ENCODE data around the gene CRTC2. TPM values are rescaled to one million over a fixed set of nuclear protein-coding genes. Genes with fewer than 3 reads are reported as not detected.

CRTC2 gene
- total RNA-seq, 2 donors from 2014 or later: 35.5 to 40.9 TPM

GRCh38 chr1:153991151-153991630 lies 32.8 kb upstream of the CRTC2 start:
- Histone ChIP-seq H3K27me3 (ENCODE audit: control insufficient read depth, insufficient read depth, low read length, poor library complexity, severe bottlenecking) (no peaks in the 10 kb centered on the region), H3K9me3 (ENCODE audit: control insufficient read depth, low read length) (no peaks in the 10 kb centered on the region), H3K36me3 (ENCODE audit: control insufficient read depth, insufficient read depth, low read length) (peaks cover 45% of the 10 kb centered on the region), H3K9ac (ENCODE audit: extremely low read depth, low read length, poor library complexity, severe bottlenecking) (peak overlapping the region; percentile 94), H3K4me3 (ENCODE audit: low read length) (peak overlapping the region; percentile 99), H3K4me1 (ENCODE audit: control insufficient read depth, insufficient read depth, low read length) (no peaks in the 10 kb centered on the region), H3K27ac (ENCODE audit: low read depth, low read length) (no peak overlapping the region)
- Mint-ChIP-seq H3K4me3 (peak overlapping the region; percentile 95), H3K27me3 (ENCODE audit: insufficient read depth) (no peaks in the 10 kb centered on the region), H3K36me3 (ENCODE audit: low read depth) (peaks cover 44% of the 10 kb centered on the region), H3K9me3 (peaks cover 4% of the 10 kb centered on the region), H3K4me1 (peaks cover 15% of the 10 kb centered on the region), H3K27ac (peak overlapping the region; percentile 99)
- 18 to 29% methylated on average over 3 to 7 of the region's 9 CpGs for WGBS, 2 experiments (ENCODE audit: insufficient coverage in 1 of 2, insufficient read length in 1 of 2)
- no peak for DNase-seq
- TF ChIP-seq CTCF (conservative IDR thresholded peaks at IDR 0.05): no peak

GRCh38 chr1:153990468-153991150 lies 32.2 kb upstream of the CRTC2 start, which contains the start of gene RPS27:
Gene RPS27, plus strand, starts transcription at chr1:153990762. Its CDS starts 35 bp downstream, at chr1:153990797.
- H3K4me1 Mint-ChIP-seq: peaks cover 15% of the 10 kb centered on the region
- peak; percentile 96 for DNase-seq
- no peak for TF ChIP-seq CTCF (conservative IDR thresholded peaks at IDR 0.05)
- peaks cover 40% of the 10 kb centered on the region for H3K36me3 Mint-ChIP-seq (ENCODE audit: low read depth)
- Histone ChIP-seq H3K27ac (ENCODE audit: low read depth, low read length) (peak within 1 kb of the TSS; percentile 70), H3K4me1 (ENCODE audit: control insufficient read depth, insufficient read depth, low read length) (no peaks in the 10 kb centered on the region), H3K27me3 (ENCODE audit: control insufficient read depth, insufficient read depth, low read length, poor library complexity, severe bottlenecking) (no peaks in the 10 kb centered on the region), H3K9ac (ENCODE audit: extremely low read depth, low read length, poor library complexity, severe bottlenecking) (peak within 1 kb of the TSS; percentile 94), H3K4me3 (ENCODE audit: low read length) (peak within 1 kb of the TSS; percentile 99), H3K36me3 (ENCODE audit: control insufficient read depth, insufficient read depth, low read length) (peaks cover 44% of the 10 kb centered on the region), H3K9me3 (ENCODE audit: control insufficient read depth, low read length) (no peaks in the 10 kb centered on the region)
- H3K27me3 Mint-ChIP-seq (ENCODE audit: insufficient read depth): no peaks in the 10 kb centered on the region
- H3K4me3 Mint-ChIP-seq: peak within 1 kb of the TSS; percentile 95
- H3K9me3 Mint-ChIP-seq: peaks cover 1% of the 10 kb centered on the region
- peak within 1 kb of the TSS; percentile 99 for H3K27ac Mint-ChIP-seq
- 0 to 1% methylated on average over 23 to 36 of the region's 36 CpGs for WGBS, 2 experiments (ENCODE audit: insufficient coverage in 1 of 2, insufficient read length in 1 of 2)

- H3K4me3 ChIP-seq (ENCODE audit: low read length): no peak overlapping the region
- WGBS, 2 experiments (ENCODE audit: insufficient coverage in 1 of 2, insufficient read length in 1 of 2): 91 to 98% methylated on average over 6 to 7 of the region's 8 CpGs
- no peak overlapping the region for H3K27ac Mint-ChIP-seq
- no peaks in the 10 kb centered on the region for H3K4me1 ChIP-seq (ENCODE audit: control insufficient read depth, insufficient read depth, low read length)
- H3K9me3 Mint-ChIP-seq: no peaks in the 10 kb centered on the region
- no peaks in the 10 kb centered on the region for H3K9me3 ChIP-seq (ENCODE audit: control insufficient read depth, low read length)
- H3K27ac ChIP-seq (ENCODE audit: low read depth, low read length): no peak overlapping the region
- DNase-seq: no peak
- no peak for TF ChIP-seq CTCF (conservative IDR thresholded peaks at IDR 0.05)
- no peak overlapping the region for H3K4me3 Mint-ChIP-seq
- H3K36me3 Mint-ChIP-seq (ENCODE audit: low read depth): peaks cover 26% of the 10 kb centered on the region
- no peaks in the 10 kb centered on the region for H3K27me3 Mint-ChIP-seq (ENCODE audit: insufficient read depth)
- H3K36me3 ChIP-seq (ENCODE audit: control insufficient read depth, insufficient read depth, low read length): peaks cover 27% of the 10 kb centered on the region
- no peaks in the 10 kb centered on the region for H3K27me3 ChIP-seq (ENCODE audit: control insufficient read depth, insufficient read depth, low read length, poor library complexity, severe bottlenecking)
- peaks cover 20% of the 10 kb centered on the region for H3K4me1 Mint-ChIP-seq
- H3K9ac ChIP-seq (ENCODE audit: extremely low read depth, low read length, poor library complexity, severe bottlenecking): no peak overlapping the region
Measured at GRCh38 chr1:153987621-153988020, 29.2 kb upstream of the CRTC2 start.

Measured in endodermal cell (in vitro differentiated cells).